Measurements from ENCODE around the gene MKI67. TPM values are rescaled to one million over a fixed set of nuclear protein-coding genes. Genes with fewer than 3 reads are reported as not detected.

The MKI67 gene
- total and polyA plus RNA-seq, 8 donors = under 0.01 to 3.1 (median 0.47) TPM

DNA sequence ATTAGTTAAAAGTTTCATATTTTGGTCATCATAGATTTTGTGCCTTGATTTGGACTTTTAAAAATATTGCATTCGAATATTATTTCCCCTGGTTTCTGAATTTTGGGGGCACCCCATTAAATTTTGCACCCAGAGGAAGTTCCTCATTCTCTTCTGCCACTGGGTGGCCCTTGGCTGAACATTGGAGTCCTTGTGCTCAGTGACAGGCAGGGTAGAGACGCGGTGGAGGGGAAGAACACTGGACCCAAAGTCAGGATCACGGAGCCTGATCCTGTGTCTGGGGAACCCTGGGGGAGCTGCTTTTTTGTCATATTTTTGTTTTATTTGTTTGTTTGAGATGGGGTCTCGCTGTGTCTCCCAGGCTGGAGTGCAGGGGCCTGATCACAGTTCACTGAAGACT lies 74.7 kb downstream of the MKI67 start:
- WGBS, 2 donors = 71 to 73% methylated on average over 5 of the region's 5 CpGs
- peak overlapping the region in 1 of 4 donors; percentile 13 for H3K27ac ChIP-seq
- no peak for FAIRE-seq

DNA sequence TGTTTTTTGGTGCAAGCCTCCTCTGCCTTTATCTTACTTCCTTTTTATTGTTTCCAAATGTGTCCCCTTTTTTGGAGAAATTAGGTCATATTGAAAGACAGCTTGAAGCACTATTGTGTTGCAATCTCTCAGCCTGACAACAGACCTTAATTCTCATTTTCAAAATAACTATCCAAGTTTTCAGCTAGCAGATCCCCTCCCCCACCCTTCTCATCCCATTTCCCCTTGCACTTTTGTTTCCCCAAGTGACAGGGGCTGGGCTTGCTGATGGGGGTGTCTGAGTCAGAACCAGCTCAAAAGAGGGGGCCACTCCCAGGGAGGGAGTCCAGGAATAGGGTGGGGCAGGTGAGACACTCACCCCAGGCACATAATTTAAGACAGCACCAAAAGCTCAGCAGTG lies 75.3 kb downstream of the MKI67 start:
- Histone ChIP-seq H3K36me3 (no peaks in the 10 kb centered on the region), H3K9me3 (no peaks in the 10 kb centered on the region), H3K27me3 (no peaks in the 10 kb centered on the region), H3K4me1 (no peaks in the 10 kb centered on the region), H3K4me3 (no peak overlapping the region), H3K27ac (peak overlapping the region in 1 of 4 donors; percentile 13)
- no peak for DNase-seq
- intact Hi-C loops (cut with DNase I) = no loop called here
- peak in 2 of 4 donors; percentile 15 to 23 for ATAC-seq
- TF ChIP-seq, protein P1, sequence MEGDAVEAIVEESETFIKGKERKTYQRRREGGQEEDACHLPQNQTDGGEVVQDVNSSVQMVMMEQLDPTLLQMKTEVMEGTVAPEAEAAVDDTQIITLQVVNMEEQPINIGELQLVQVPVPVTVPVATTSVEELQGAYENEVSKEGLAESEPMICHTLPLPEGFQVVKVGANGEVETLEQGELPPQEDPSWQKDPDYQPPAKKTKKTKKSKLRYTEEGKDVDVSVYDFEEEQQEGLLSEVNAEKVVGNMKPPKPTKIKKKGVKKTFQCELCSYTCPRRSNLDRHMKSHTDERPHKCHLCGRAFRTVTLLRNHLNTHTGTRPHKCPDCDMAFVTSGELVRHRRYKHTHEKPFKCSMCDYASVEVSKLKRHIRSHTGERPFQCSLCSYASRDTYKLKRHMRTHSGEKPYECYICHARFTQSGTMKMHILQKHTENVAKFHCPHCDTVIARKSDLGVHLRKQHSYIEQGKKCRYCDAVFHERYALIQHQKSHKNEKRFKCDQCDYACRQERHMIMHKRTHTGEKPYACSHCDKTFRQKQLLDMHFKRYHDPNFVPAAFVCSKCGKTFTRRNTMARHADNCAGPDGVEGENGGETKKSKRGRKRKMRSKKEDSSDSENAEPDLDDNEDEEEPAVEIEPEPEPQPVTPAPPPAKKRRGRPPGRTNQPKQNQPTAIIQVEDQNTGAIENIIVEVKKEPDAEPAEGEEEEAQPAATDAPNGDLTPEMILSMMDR (IDR thresholded peaks at IDR 0.05) = no peak
- FAIRE-seq = no peak

More for the DNA sequence above, 74.7 kb downstream of the MKI67 start:
- Histone ChIP-seq H3K4me1 (no peaks in the 10 kb centered on the region), H3K4me3 (no peak overlapping the region), H3K36me3 (no peaks in the 10 kb centered on the region), H3K9me3 (no peaks in the 10 kb centered on the region), H3K27me3 (no peaks in the 10 kb centered on the region)
- ATAC-seq (peak in 1 of 4 donors; percentile 30), DNase-seq (no peak)
- intact Hi-C loops (cut with DNase I) = no loop called here
- TF ChIP-seq, protein P1 (IDR thresholded peaks at IDR 0.05) = no peak

DNA sequence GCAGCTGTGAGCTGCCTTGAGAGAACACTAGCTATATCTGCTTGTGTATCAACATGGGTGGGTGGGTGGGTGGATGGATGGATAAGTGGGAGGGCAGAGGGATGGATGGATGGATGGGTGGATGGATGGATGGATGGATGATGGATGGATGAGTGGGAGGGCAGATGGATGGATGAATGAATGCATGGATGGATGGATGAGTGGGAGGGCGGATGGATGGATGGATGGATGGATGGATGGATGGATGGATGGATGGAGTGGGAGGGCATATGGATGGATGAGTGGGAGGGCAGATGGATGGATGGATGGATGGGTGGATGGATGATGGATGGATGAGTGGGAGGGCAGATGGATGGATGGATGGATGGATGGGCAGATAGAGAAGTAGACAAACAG lies 76.1 kb downstream of the MKI67 start:
- Histone ChIP-seq H3K4me3 (no peak overlapping the region), H3K36me3 (no peaks in the 10 kb centered on the region), H3K4me1 (no peaks in the 10 kb centered on the region), H3K9me3 (no peaks in the 10 kb centered on the region), H3K27ac (no peak overlapping the region), H3K27me3 (no peaks in the 10 kb centered on the region)
- no peak for DNase-seq
- TF ChIP-seq, protein P1 (IDR thresholded peaks at IDR 0.05) = no peak
- no peak for FAIRE-seq
- ATAC-seq = no peak
- 63 to 64% methylated on average over 1 of the region's 1 CpG for WGBS, 2 donors
- intact Hi-C loops (cut with DNase I) = no loop called here

DNA sequence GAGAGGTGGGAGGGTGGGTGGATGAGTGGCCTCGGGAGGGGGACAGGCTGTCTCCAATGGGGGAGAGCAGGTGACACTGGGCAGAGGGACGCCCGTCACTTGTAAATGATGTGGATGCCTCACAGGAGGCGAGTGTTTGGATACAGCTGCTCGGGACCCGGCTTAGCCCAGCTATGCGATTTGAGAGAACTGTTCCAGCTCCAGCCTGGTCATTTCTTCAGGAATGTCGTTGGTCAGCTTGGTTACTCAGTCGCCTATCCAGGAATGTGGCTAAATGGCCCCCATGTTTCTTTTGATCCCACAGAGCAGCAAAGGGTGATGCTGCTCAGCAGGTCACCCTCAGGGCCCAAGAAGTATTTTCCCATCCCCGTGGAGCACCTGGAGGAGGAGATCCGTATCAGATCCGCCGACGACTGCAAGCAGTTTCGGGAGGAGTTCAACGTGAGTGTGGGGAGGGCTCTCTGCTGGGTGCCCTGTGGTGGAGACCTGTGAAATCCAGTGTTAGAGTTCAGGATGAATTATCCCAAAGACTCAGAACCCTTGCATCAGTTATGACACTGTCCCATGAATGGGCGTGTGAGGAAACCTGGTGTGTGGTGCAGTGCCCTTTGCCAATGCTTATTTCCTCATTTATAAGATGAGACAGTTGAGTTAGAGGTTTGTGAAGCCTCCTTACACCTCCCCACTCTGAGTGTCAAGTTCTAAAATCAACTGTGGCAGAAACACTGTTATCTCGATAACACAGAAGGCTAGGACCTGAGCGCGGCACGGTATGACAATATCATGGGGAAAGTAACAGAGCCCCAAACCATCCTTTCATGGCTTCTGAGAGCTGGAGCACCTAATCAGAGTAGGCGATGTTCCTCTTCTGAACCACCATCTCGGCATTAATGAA lies 76.8 kb downstream of the MKI67 start:
- Histone ChIP-seq H3K9me3 (no peaks in the 10 kb centered on the region), H3K27me3 (no peaks in the 10 kb centered on the region), H3K36me3 (no peaks in the 10 kb centered on the region), H3K4me1 (no peaks in the 10 kb centered on the region), H3K27ac (peak overlapping the region in 1 of 4 donors; percentile 28), H3K4me3 (peak overlapping the region in 1 of 4 donors; percentile 20)
- intact Hi-C loops (cut with DNase I) = no loop called here
- no peak for FAIRE-seq
- no peak for DNase-seq
- TF ChIP-seq, protein P1 (IDR thresholded peaks at IDR 0.05) = no peak
- 70 to 73% methylated on average over 23 of the region's 23 CpGs for WGBS, 2 donors
- no peak for ATAC-seq

DNA sequence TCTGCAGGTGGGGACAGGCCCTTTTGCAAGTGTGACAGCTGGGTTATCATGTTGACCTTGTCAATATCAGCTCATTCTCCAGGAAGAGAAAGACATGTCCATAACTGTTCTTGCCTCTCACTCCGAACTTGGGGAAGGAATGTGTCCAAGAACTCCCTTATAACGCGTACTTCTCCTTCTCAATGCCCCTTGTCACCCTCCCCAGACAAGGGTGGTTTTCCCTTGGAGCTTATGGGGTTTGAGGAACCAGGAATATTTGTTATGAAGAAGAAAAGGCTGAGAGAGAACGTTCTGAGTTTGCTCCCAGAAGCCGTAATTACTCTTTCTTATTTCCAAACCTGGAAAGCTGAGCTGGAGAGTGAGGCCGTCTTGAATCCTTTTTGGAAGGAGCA lies 77.4 kb downstream of the MKI67 start:
- Histone ChIP-seq H3K27me3 (no peaks in the 10 kb centered on the region), H3K4me1 (no peaks in the 10 kb centered on the region), H3K36me3 (no peaks in the 10 kb centered on the region), H3K9me3 (no peaks in the 10 kb centered on the region), H3K27ac (peak overlapping the region in 2 of 4 donors; percentile 28), H3K4me3 (peak overlapping the region in 1 of 4 donors; percentile 20)
- FAIRE-seq (no peak), ATAC-seq (no peak), DNase-seq (no peak)
- TF ChIP-seq, protein P1 (IDR thresholded peaks at IDR 0.05) = no peak
- intact Hi-C loops (cut with DNase I) = no loop called here
- WGBS, 2 donors = 68 to 73% methylated on average over 6 of the region's 6 CpGs

Measured in pancreas (tissue), 10 donors.